Neutrophil (primary cell): ENCODE data around the gene STARD10.

Source experiments
- H3K27ac ChIP-seq: fragments of 200-600 bp; sonication (generic); 2 replicates; pipeline ENCODE4 v1.5.1; 2016; ENCODE audit warnings: mild to moderate bottlenecking, moderate library complexity
- H3K27me3 ChIP-seq: fragments of 200-600 bp; sonication (generic); 2 replicates; pipeline ENCODE4 v1.6.0; 2016; ENCODE audit warnings: mild to moderate bottlenecking
- H3K36me3 ChIP-seq: fragments of 200-600 bp; sonication (generic); 2 replicates; pipeline ENCODE4 v1.5.1; 2017
- H3K4me1 ChIP-seq, 2 experiments: fragments of 200-600 bp in 1 of 2; sonication (generic) in 1 of 2; 1 replicate in 1 of 2; 2 replicates in 1 of 2; pipeline versions ENCODE4 v1.5.1 to v1.6.1; 2013 to 2016; ENCODE audit warnings: low read depth in 1 of 2, low read length in 1 of 2, mild to moderate bottlenecking in 1 of 2, moderate library complexity in 1 of 2; ENCODE audit not compliant: control insufficient read depth in 1 of 2, insufficient read depth in 1 of 2
- H3K4me3 ChIP-seq, 2 experiments: fragments of 200-600 bp in 1 of 2; sonication (generic) in 1 of 2; 1 replicate in 1 of 2; 2 replicates in 1 of 2; pipeline ENCODE4 v1.5.1; 2013 to 2016; ENCODE audit warnings: low read depth in 1 of 2, low read length in 1 of 2, mild to moderate bottlenecking in 1 of 2, moderate library complexity in 1 of 2
- H3K9me3 ChIP-seq: fragments of 200-600 bp; sonication (generic); 2 replicates; pipeline ENCODE4 v1.5.1; 2016
- CTCF ChIP-seq: fragments of 200-600 bp; sonication (generic); IDR thresholded peaks from 2 replicates; pipeline ENCODE4 v1.5.1; 2016; ENCODE audit warnings: antibody characterized with exemption

STARD10 gene

GRCh38 chr11:72745511-72745910 is 48.3 kb downstream of the STARD10 start:
- Histone ChIP-seq H3K27ac (no peak overlapping the region), H3K9me3 (no peaks in the 10 kb centered on the region), H3K4me3 (no peak overlapping the region), H3K36me3 (peaks cover 31% of the 10 kb centered on the region), H3K4me1 (peaks cover 63 to 71% of the 10 kb centered on the region in 2 experiments), H3K27me3 (no peaks in the 10 kb centered on the region)
- TF ChIP-seq CTCF: no peak

GRCh38 chr11:72744474-72744873 is 49.4 kb downstream of the STARD10 start:
- Histone ChIP-seq H3K4me1 (peaks cover 64 to 72% of the 10 kb centered on the region in 2 experiments), H3K27me3 (no peaks in the 10 kb centered on the region), H3K27ac (peak overlapping the region; percentile 99), H3K36me3 (peaks cover 31% of the 10 kb centered on the region), H3K9me3 (no peaks in the 10 kb centered on the region), H3K4me3 (no peak overlapping the region)
- TF ChIP-seq CTCF: no peak

GRCh38 chr11:72743321-72744221 is 50.3 kb downstream of the STARD10 start:
- H3K27me3 ChIP-seq: no peaks in the 10 kb centered on the region
- H3K4me1 ChIP-seq: peaks cover 64 to 72% of the 10 kb centered on the region in 2 experiments
- H3K36me3 ChIP-seq: peaks cover 22% of the 10 kb centered on the region
- H3K9me3 ChIP-seq: no peaks in the 10 kb centered on the region
- H3K27ac ChIP-seq: peak overlapping the region; percentile 99
- TF ChIP-seq CTCF: no peak
- H3K4me3 ChIP-seq: no peak overlapping the region

GRCh38 chr11:72742513-72743320 is 51.1 kb downstream of the STARD10 start:
- peaks cover 71% of the 10 kb centered on the region in 2 experiments for H3K4me1 ChIP-seq
- TF ChIP-seq CTCF: no peak
- no peaks in the 10 kb centered on the region for H3K9me3 ChIP-seq
- no peaks in the 10 kb centered on the region for H3K27me3 ChIP-seq
- H3K27ac ChIP-seq: peak overlapping the region; percentile 99
- H3K36me3 ChIP-seq: peaks cover 14% of the 10 kb centered on the region
- H3K4me3 ChIP-seq: peak overlapping the region; percentile 52 to 77

- Histone ChIP-seq H3K9me3 (no peaks in the 10 kb centered on the region), H3K27ac (peak overlapping the region; percentile 99), H3K27me3 (no peaks in the 10 kb centered on the region), H3K4me1 (peaks cover 73 to 78% of the 10 kb centered on the region in 2 experiments), H3K4me3 (peak overlapping the region; percentile 52 to 77), H3K36me3 (peaks cover 12% of the 10 kb centered on the region)
- no peak for TF ChIP-seq CTCF
Observed at GRCh38 chr11:72741849-72742512, 51.9 kb downstream of the STARD10 start.
